NCI-H1105 treated with DMSO at 0.1 percent for 48 hours (cell line): ENCODE measurements around the gene FBXW9.
A peak's percentile ranks its signal among the peaks of the same experiment; 100 is the strongest.
"Not testable (repeated sequence)": the region's sequence is repeated elsewhere in the genome, so short reads cannot be mapped to it uniquely, and the experiment has no call there.

ENCODE experiments used
- DNase-seq: peaks from one replicate; lab custom pipeline; 2025; lab: John Stamatoyannopoulos, UW

FBXW9 gene

DNA sequence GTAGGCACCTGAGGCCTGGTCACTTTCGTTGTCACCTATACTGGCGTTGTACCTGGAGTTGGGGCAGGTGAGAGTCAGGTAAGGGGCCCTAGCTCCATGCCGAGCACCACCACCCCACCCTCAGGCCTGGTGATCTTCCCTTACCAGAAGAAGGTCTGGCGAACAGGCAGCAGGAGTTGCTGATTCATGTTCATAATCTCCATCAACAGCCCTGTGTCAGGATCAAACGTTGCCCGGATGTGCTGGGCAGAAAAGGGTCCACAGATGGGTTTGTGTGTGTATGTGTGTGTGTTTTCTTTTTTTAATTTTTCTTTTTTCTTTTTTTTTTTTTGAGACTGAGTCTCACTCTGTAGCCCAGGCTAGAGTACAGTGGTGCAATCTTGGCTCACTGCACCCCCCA, 44.2 kb downstream of the FBXW9 start:
- no peak for DNase-seq

DNA sequence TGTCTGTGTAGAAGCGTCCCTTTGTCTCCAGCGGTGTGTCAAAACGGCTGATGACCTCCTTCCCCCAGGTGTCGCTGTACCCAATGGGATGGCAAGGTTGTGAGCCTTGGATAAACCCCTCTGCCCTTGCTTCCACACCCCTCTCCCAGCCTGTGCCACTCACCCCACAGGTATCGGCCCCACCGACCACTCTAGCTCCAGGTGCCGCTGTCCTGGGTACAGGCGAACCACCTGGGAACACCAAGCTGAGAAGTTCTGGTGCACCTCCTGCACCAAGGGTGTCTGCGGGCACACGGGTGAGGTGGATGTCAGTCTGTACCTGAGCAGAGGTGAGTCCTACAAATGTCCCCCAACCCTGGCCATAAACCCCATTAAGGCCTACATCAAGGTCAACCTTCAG, 46.5 kb downstream of the FBXW9 start:
- no peak for DNase-seq

DNA sequence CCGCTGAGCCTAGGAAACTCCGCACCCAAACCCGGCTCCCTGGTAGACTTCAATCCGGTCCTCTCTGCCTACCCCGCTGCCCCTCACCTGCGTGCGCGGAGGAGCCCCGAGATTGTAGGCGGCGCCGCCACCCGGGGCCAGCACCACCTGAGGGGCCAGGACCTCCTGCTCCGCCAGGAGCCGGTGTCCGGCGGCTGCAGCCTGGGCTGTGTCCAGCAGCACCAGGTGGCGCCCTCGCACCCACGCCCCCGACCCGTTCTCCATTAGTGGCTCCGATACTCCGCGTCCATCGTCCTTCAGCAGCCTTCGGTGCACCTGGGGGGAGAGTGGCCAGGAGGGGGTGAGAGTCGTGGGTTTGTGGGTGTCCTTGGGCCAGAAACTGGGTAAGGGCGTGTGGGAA, 48.3 kb downstream of the FBXW9 start:
- DNase-seq, result no peak

DNA sequence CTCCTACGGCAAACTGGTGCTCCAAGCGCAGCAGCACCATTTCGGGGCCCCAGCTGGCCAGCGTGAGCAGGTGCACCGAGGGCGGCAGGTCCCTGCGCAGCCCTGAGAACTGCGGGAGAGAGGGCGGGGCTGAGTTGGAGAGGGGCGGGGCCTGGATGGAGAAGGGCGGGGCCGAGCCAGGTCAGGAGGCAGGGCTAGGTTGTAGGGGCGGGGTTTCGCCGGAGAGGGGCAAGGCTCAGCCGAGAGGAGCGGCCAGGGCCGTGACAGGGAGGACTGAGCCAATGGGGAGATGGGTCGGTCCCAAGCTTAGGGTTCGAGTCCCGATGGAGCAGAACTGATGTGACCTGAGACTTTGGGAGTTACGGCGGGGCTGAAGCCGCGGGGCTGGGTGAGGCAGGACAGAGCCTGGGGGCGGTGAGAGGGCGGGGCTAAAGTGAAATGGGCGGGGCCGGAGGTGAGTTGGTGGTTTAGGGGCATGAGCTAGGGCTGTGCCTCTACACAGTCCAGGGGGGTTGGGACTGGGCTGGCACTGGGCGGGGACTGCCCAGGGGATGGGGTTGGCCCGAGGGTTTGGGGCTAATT, 48.9 kb downstream of the FBXW9 start:
- DNase-seq, result peak; percentile 81

DNA sequence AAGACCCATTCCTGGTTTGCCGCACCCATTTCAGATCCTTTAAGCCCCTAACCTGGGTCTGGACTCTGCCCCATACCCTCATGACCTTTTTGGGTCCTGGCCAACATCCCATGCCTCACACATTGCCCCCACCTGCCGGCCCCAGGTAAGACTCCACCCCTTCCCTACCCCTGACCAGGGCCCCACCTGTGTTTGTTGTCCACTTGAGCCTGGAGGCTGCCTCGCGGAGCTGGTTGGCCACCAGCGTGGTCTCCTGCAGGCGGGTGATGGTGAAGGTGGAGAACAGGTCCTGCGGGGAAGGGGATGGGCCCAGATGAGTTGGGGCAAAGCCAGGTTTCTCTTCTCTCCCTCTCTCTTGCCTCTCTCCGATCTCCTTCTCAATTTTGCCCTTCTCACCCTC, 49.4 kb downstream of the FBXW9 start:
- no peak for DNase-seq

DNA sequence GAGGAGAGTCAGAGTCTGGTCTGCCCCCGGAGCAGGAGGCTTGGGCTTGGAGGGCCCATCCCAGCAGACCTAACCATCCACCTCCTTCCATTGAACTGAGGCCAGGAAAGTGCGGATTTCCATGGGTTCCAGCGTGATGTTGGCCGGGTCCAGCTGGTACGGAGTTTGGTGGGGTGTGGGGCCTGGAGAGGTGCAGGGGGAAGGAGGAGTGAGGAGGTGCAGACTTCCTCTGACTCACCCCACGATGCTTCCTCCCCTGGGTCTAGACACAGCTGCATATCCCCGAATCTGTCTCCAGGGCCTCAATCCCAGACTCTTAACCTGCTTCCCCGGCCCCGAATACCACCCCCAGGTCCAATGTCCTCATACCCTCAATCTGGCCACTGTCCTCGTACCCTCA, 49.9 kb downstream of the FBXW9 start:
- no peak for DNase-seq

DNA sequence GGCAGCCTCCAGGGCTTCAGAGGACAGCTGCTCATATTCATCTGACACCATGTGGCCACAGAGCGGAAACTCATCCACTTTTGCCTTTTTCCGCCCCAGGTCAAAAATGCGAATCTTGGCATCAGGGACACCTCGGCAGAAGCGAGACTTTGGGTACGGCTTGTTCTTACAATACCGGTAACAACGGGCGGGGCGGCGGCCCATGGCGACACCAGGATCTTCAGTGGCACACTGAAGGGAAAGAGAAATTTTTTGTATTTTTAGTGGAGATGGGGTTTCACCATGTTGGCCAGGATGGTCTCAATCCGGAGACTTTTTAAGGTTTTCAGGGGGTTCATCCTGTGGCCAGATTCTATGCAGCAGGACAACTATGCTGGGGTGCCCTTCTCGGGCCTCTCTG, 52.7 kb downstream of the FBXW9 start:
- DNase-seq, result not testable (repeated sequence)

DNA sequence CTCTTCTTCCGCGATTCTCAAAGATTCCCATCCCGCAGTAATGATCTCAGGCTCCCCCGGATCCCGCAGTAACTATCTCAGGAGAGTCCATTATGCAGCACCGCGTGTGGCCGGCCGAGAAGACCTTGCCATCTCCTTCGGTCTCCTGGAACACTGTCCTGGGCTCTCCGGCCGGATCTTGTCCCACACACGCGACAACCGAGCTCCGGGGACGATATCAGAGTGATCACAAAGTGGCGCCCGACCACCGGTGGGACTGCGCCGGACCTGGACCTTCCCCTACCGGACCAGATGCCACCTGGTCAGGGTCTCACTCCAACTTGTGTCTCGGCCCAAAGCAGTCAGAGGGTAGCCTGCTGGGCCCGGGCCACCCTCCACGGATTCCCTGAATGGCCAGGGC, 53.9 kb downstream of the FBXW9 start:
- no peak for DNase-seq

DNA sequence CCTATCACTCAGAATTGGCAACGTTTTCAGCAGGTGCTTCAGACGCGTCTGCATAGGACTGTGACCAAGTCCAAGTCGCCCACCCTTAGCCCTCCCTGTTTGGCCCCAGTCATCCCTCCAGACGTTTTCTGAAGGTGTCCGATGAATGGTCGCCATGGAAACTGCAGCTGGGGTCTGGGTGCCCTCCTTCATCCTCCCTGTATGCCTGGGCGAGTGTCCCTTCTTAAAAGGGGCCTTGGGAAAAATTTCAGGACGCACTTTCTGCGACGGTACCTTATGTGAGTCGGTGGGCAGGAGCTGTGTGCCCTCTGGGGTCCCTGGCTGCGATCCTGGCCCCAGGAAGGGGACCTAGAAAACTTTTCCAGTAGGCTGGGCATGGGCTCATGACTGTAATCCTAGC, 55.0 kb downstream of the FBXW9 start:
- no peak for DNase-seq

DNA sequence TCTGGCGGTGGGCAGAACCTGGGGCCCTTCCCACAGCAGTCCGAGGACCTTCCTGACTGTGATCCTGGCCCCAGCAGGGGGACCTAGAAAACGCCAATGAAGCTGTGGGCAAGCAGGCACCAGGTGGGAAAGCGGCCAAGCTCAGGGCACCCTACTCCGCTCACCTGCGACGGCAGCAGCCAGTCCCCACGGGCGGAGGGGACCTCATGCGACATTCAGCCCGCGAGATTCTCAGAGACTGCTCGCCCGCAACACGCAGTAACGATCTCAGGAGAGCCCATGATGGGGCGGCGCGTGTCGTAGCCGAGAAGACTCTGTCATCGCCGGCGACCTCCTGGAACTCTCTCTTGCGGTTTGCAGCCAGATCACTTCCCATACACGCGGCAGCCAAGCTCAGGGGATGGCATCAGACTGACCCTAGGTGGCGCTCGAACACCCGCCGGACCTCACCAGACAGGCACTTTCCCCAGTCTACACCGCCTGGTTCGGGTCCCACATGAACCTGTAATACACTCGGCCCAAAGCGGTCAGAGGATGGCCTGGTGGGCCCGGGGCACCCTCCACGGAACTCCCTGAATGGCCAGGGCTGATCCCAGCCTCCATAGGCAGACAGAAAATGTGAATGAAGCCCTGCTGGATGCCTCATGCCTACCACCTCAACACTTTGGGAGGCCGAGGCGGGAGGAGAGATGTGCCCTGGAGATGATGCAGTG, 56.4 kb downstream of the FBXW9 start:
- DNase-seq, result peak; percentile 63
